Panc1 (cell line): ENCODE measurements around the gene FBXW12.

ENCODE experiments used
- CTCF ChIP-seq: fragments of 450-650 bp; IDR thresholded peaks from 2 replicates; pipeline ENCODE4 v1.5.1; 2017; ENCODE audit warnings: mild to moderate bottlenecking
- POLR2AphosphoS5 ChIP-seq: IDR thresholded peaks from 2 replicates; pipeline ENCODE4 v1.6.1; 2012; ENCODE audit warnings: mild to moderate bottlenecking, low read depth, low read length, moderate library complexity
- SIN3A ChIP-seq: IDR thresholded peaks from 2 replicates; pipeline ENCODE4 v1.6.1; 2012; ENCODE audit warnings: low read depth, mild to moderate bottlenecking, low read length, moderate library complexity, borderline replicate concordance; ENCODE audit not compliant: insufficient read depth
- TF ChIP-seq, protein P1 (sequence below), 2 experiments: IDR thresholded peaks; 2 replicates each; pipeline ENCODE4 v1.6.1; 2011 to 2012; ENCODE audit warnings: low read depth in 2 of 2, control low read depth in 1 of 2, low read length in 1 of 2, mild to moderate bottlenecking in 1 of 2, moderate library complexity in 1 of 2; ENCODE audit not compliant: insufficient read depth in 1 of 2

GRCh38 chr3:48440590-48440958, 68.6 kb downstream of the FBXW12 start:
- no peak for TF ChIP-seq CTCF
- TF ChIP-seq SIN3A = no peak
- no peak for TF ChIP-seq POLR2AphosphoS5
- TF ChIP-seq, protein P1, sequence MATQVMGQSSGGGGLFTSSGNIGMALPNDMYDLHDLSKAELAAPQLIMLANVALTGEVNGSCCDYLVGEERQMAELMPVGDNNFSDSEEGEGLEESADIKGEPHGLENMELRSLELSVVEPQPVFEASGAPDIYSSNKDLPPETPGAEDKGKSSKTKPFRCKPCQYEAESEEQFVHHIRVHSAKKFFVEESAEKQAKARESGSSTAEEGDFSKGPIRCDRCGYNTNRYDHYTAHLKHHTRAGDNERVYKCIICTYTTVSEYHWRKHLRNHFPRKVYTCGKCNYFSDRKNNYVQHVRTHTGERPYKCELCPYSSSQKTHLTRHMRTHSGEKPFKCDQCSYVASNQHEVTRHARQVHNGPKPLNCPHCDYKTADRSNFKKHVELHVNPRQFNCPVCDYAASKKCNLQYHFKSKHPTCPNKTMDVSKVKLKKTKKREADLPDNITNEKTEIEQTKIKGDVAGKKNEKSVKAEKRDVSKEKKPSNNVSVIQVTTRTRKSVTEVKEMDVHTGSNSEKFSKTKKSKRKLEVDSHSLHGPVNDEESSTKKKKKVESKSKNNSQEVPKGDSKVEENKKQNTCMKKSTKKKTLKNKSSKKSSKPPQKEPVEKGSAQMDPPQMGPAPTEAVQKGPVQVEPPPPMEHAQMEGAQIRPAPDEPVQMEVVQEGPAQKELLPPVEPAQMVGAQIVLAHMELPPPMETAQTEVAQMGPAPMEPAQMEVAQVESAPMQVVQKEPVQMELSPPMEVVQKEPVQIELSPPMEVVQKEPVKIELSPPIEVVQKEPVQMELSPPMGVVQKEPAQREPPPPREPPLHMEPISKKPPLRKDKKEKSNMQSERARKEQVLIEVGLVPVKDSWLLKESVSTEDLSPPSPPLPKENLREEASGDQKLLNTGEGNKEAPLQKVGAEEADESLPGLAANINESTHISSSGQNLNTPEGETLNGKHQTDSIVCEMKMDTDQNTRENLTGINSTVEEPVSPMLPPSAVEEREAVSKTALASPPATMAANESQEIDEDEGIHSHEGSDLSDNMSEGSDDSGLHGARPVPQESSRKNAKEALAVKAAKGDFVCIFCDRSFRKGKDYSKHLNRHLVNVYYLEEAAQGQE (IDR thresholded peaks at IDR 0.05; ENCODE audit: insufficient read depth in 1 of 2, low read depth in 2 of 2, low read length in 1 of 2) = no peak
